ENCODE data around the gene FADD.

Gene FADD

DNA sequence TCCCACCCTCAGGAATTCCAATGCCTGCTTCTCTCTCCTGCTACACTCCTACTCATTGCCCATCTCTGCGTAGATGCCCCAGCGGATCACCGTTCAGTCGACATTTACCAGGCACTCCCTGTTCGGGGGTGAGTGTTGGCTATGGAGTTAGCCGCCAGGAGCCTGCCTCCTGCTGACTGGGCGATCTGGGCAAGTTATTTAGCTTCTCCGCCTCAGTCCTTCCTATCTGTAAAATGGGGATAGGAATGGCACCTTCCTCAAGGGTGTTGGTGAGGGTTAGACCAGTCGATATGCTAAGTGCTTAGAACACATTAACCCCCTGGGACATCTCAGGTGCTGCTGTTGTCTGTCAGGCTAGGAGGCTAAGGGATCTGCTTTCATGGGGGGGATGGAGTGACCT lies 30.9 kb downstream of the FADD start:
- no peak for DNase-seq

DNA sequence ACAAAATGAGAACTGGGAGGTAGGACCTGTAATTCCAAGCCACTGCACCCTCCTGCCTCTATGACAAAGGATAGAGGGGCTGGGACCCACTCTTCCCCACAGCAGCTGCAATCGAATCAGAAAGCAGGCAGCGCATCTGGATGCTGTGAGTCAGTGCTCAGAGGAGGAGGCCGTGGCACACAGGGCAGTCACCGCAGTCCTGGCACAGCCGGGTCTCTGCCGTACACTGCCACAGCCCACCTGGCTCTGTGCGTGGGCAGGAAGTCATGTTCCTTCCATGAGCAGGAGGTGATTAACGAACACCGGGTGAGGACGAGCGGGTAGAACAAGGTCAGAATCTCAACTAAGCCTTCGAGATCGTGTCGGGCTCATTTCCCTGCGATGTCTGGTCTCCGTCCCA lies 37.2 kb downstream of the FADD start:
- no peak for DNase-seq

DNA sequence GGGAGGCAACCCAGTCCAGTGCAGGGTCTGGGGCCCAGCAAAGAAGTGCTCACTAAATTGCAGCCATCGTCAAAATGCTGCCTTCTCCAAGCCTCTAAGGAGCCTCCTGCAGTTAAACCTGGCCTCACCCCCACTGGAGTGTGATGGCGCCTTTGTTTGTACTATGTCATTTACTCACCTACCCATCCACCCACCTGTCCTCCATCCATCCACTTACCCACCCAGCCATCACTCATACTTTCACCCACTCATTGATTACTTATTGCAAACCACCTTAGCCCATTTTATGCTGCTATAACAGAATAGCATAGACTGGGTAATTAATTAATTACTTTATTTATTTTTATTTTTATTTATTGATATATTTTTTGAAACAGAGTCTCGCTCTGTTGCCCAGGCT lies 38.6 kb downstream of the FADD start:
- no peak for DNase-seq

- DNase-seq, result no peak
Observed at GRCh38 chr11:70242885-70243284, 39.8 kb downstream of the FADD start.

DNA sequence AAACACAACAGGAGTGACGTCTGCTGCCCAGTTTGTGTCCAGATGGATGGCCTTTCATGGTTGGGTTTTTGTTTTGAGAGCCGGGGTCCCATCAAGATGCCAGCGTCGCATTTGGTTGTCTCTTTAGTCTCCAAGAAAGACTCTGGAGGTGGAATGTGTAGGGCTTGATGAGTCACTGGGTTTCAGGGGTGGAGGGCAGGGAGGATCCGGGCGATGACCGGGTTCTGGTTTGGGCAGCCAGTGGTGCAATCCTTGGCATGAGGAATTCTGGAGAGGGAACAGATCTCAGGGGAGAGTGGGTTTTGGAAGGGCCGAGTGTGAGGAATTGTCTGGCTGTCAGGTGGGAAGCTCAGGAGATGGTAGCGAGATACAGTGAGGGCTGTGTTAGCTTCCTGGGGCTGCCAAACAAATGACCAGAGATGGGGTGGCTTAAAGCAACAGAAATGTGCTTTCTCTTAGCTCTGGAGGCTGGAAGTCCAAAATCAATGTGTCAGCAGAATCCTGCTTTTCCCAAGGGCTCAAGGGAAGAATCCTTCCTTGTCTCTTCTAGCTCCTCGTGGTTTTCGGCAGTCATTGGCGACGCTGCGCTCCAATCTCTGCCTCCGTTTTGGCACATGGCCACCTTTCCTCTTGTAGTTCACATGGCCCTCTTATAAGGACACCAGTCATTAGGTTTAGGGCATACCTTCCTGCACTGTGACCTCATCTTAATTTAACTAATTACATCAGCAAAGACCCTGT lies 41.0 kb downstream of the FADD start:
- DNase-seq, result peak; percentile 14

- DNase-seq, result peak; percentile 67
Observed at GRCh38 chr11:70244698-70245097, 41.6 kb downstream of the FADD start.

DNA sequence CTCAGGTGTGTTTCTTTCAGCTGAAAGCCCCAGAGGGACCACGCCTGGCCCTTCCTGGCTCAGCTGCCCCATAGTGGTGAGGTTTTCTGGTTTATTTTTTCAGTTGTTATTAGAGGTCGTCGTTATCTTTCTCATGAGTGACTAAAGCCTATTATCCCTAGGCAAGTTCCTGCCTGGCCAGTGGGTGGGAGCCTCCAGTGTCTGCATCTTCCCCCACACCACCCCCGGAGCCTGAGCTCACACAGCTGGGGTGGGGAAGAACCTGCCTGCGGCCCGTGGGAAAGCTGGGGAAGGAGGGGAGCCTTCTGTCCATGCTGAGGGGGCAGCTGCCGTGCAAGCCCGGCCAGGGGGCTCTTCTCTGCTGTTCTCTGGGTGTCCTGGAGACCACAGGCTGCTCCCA lies 43.1 kb downstream of the FADD start:
- peak; percentile 35 for DNase-seq

DNA sequence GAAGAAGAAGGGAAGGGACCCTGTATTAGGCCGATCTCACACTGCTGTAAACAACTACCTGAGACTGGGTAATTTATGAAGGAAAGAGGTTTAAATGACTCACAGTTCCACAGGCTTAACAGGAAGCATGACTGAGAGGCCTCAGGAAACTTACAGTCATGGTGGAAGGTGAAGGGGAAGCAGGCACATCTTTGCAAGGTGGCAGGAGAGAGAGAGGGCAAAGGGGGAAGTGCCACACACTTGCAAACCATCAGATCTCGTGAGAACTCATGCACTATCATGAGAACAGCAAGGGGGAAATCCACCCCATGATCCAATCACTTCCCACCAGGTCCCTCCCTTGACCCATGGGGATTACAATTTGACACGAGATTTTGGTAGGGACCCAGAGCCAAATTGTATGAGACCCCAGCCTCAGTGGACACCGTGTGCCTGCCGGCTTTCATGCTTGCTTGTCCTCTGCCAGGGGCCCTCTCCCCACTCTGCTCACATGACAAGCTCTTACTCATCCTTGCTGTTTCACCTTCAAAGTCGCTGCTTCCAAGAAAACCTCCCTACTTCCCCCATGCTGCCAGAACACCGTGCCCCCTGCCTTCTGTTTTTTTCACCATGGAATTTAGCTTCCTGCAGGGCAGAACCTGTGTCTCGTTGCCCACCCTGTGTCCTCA lies 44.1 kb downstream of the FADD start:
- peak; percentile 29 for DNase-seq

- DNase-seq, result peak; percentile 29
Observed at GRCh38 chr11:70247710-70248072, 44.6 kb downstream of the FADD start.

- no peak for DNase-seq
Observed at GRCh38 chr11:70250876-70251658, 48.0 kb downstream of the FADD start.

DNA sequence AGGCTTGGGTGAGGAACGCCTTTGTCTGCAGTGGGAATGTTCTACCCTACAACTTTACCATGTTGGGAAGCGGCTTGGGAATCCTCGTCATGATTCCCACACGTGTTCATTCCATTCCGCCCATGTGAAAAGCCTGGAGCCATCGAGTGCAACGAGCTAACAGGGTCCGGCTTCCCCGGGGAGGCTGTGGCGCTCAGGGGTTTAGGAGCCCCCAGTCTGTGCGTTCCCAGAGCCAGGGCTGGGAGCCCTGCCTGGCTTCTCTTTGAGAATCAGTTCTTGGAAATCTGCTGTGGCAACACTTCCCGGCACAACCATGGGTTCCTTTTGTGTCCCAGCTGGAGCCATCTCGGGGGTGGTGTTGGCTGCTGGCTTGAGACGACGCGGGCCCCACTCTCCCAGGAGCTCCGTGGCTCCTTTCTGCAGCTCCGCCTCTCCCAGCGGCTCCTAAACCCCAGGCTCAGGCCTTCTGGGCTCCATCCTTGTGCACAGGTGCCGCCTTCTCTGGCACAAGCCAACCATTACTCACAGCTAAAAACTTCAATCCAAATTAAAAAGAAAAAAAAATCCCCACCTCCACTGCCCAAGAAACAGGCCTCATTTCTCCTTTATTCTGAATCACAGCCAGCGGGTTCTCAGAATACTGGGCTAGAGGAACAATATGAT lies 48.7 kb downstream of the FADD start:
- no peak for DNase-seq

DNA sequence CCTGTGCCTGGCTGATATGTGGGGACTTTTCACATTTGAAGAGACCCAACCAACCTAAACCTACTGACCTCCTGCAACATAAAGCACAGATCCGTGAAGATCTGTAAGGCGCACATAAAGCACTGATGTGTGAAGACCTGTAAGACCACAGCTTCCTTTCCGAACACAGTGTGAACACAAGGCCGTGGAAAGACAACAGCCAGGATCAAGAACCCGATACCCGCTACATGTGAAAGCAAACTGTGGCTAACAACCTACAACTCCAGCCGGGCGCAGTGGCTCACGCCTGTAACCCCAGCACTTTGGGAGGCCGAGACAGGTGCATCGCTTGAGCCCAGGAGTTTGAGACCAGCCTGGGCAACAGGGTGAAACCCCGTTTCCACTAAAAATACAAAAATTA lies 49.7 kb downstream of the FADD start:
- no peak for DNase-seq

DNA sequence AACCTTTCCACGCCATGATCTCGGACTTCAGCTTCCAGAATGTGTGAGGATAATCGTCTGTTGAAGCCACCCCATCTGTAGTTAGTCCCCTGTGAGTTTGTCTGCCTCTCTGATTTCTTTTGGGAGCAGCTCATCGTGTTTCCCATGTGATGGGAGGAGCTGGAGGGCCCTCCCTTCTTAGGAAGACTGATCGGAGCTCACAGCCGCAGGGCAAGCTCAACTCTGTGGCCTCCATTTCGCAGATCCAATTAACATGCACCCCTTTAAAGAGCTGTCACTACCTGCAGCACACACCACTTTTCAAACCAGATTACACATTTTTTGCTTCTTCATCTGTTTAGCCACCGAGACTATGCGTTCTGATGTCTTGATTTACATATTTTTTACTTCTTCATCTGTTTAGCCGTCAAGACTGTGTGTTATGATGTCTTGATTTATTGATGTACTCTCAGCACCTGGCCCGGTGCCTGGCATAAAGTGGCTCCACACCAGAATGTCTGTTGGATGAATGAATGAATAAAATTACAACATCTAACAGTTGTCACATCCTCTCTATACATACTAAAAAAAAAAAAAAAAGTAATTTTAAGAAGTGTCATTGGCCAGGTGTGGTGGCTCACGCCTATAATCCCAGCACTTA lies 52.5 kb downstream of the FADD start:
- no peak for DNase-seq
